PC-9 (cell line): ENCODE measurements around the gene TRIM60. TPM values are rescaled to one million over a fixed set of nuclear protein-coding genes. Genes with fewer than 3 reads are reported as not detected.
"Not testable (repeated sequence)": the region's sequence is repeated elsewhere in the genome, so short reads cannot be mapped to it uniquely, and the experiment has no call there.

Source experiments
- BruUV-seq: library from RNA; stranded (reverse); fragments of 400-500 nt; replicated peaks from 2 replicates; lab custom pipeline; 2021; lab: Mats Ljungman, UMichigan
- CTCF ChIA-PET: fragments of 300-600 bp; sonication (Branson Sonifier 250); formaldehyde crosslinking; loops from one replicate; lab custom pipeline; 2022; ENCODE audit warnings: antibody characterized with exemption; lab: Charles Lee
- POLR2A ChIA-PET: fragments of 300-600 bp; sonication (Branson Sonifier 250); formaldehyde crosslinking; loops from one replicate; lab custom pipeline; 2022; ENCODE audit warnings: antibody characterized with exemption; ENCODE audit not compliant: unreplicated experiment; lab: Charles Lee
- DNase-seq, 2 experiments: peaks; one replicate each; pipeline versions ENCODE4 v3.0.0 to v3.0.0-alpha.2; 2015 to 2022; ENCODE audit warnings: mixed read lengths in 1 of 2
- H2AFZ ChIP-seq: fragments of 200-600 bp; sonication (generic); 2 replicates; pipeline ENCODE4 v1.8.1; 2017; ENCODE audit warnings: antibody characterized with exemption
- H3F3A ChIP-seq: fragments of 200-600 bp; sonication (generic); 2 replicates; pipeline ENCODE4 v1.8.1; 2017; ENCODE audit warnings: antibody characterized with exemption, mild to moderate bottlenecking, low read depth; ENCODE audit not compliant: insufficient read depth
- H3K27ac ChIP-seq: fragments of 200-600 bp; sonication (generic); 2 replicates; pipeline ENCODE4 v1.6.1; 2016; ENCODE audit warnings: mixed run types
- H3K27me3 ChIP-seq: fragments of 200-600 bp; sonication (generic); 2 replicates; pipeline ENCODE4 v1.6.1; 2016; ENCODE audit warnings: low read depth, mixed run types; ENCODE audit not compliant: insufficient read depth
- H3K36me3 ChIP-seq: fragments of 200-600 bp; sonication (generic); 2 replicates; pipeline ENCODE4 v1.6.1; 2016; ENCODE audit warnings: low read depth, mixed run types
- H3K4me1 ChIP-seq: fragments of 200-600 bp; sonication (generic); replicated peaks from 2 replicates; pipeline ENCODE4 v1.6.1; 2016; ENCODE audit warnings: mixed run types; ENCODE audit not compliant: insufficient read depth
- H3K4me2 ChIP-seq: fragments of 200-600 bp; sonication (generic); 2 replicates; pipeline ENCODE4 v1.6.1; 2017; ENCODE audit warnings: mixed run types
- H3K4me3 ChIP-seq: fragments of 200-600 bp; sonication (generic); 2 replicates; pipeline ENCODE4 v1.6.1; 2016; ENCODE audit warnings: mixed run types
- H3K79me2 ChIP-seq: fragments of 200-600 bp; sonication (generic); 2 replicates; pipeline ENCODE4 v1.6.1; 2017; ENCODE audit warnings: low read depth, mixed run types
- H3K9me2 ChIP-seq: fragments of 200-600 bp; sonication (generic); 2 replicates; pipeline ENCODE4 v1.8.1; 2017; ENCODE audit warnings: mild to moderate bottlenecking; ENCODE audit not compliant: insufficient read depth
- H3K9me3 ChIP-seq: fragments of 200-600 bp; sonication (generic); 2 replicates; pipeline ENCODE4 v1.8.1; 2016; ENCODE audit warnings: low read depth; ENCODE audit not compliant: insufficient read depth
- H4K20me1 ChIP-seq: fragments of 200-600 bp; sonication (generic); 2 replicates; pipeline ENCODE4 v1.8.1; 2017; ENCODE audit not compliant: insufficient read depth
- EZH2 ChIP-seq: fragments of 200-600 bp; sonication (generic); IDR thresholded peaks from 2 replicates; pipeline ENCODE4 v1.8.0; 2017; ENCODE audit warnings: antibody characterized with exemption, low read depth
- intact Hi-C: fragments of 100-400 bp; cut with micrococcal nuclease; formaldehyde crosslinking; loops from one replicate; pipeline ENCODE4 v1.10.0; 2022; ENCODE audit not compliant: unreplicated experiment
- total RNA-seq: library from RNA; stranded (reverse); gene quantifications from 2 replicates; pipeline ENCODE4 v1.2.3, GENCODE V29; 2021
- TF ChIP-seq, protein P1 (sequence below): fragments of 200-600 bp; sonication (generic); conservative IDR thresholded peaks from 2 replicates; pipeline ENCODE4 v1.6.1; 2017; ENCODE audit warnings: mixed run types, antibody characterized with exemption, mild to moderate bottlenecking, moderate library complexity

The TRIM60 gene
- total RNA-seq, 1 experiment from 2014 or later: not detected

DNA sequence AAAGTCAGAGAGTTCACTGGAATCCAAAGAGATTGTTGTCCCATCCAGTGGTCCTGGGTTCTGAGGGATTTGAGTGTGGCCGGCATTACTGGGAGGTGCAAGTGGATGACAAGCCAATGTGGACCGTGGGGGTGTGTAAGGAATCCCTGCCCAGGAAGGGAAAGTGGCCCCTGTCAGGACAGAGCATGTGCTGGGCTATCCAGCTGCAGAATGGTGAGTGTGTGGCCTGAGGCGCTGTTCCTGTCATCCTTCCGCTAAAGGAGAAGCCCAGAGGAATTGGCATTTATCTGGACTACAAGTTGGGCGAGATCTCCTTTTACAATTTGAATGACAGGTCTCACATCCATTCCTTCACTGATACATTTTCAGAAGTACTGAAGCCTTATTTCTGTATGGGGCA, 20.4 kb upstream of the TRIM60 start:
- POLR2A ChIA-PET: no interaction called here
- H3K4me3 ChIP-seq: no peak overlapping the region
- BruUV-seq: no TSS peak
- no peak overlapping the region for H2AFZ ChIP-seq
- H3K4me2 ChIP-seq: no peak overlapping the region
- no peak overlapping the region for H3K27ac ChIP-seq
- no peaks in the 10 kb centered on the region for H3K9me3 ChIP-seq
- CTCF ChIA-PET: no interaction called here
- no peaks in the 10 kb centered on the region for H3K4me1 ChIP-seq
- TF ChIP-seq, protein P1, sequence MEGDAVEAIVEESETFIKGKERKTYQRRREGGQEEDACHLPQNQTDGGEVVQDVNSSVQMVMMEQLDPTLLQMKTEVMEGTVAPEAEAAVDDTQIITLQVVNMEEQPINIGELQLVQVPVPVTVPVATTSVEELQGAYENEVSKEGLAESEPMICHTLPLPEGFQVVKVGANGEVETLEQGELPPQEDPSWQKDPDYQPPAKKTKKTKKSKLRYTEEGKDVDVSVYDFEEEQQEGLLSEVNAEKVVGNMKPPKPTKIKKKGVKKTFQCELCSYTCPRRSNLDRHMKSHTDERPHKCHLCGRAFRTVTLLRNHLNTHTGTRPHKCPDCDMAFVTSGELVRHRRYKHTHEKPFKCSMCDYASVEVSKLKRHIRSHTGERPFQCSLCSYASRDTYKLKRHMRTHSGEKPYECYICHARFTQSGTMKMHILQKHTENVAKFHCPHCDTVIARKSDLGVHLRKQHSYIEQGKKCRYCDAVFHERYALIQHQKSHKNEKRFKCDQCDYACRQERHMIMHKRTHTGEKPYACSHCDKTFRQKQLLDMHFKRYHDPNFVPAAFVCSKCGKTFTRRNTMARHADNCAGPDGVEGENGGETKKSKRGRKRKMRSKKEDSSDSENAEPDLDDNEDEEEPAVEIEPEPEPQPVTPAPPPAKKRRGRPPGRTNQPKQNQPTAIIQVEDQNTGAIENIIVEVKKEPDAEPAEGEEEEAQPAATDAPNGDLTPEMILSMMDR: no peak
- no peak for TF ChIP-seq EZH2
- H3K36me3 ChIP-seq: no peaks in the 10 kb centered on the region
- H4K20me1 ChIP-seq: no peaks in the 10 kb centered on the region
- no peaks in the 10 kb centered on the region for H3K27me3 ChIP-seq
- DNase-seq: no peak
- no peaks in the 10 kb centered on the region for H3K9me2 ChIP-seq
- H3K79me2 ChIP-seq: no peaks in the 10 kb centered on the region
- intact Hi-C loops: no loop called here
- H3F3A ChIP-seq: no peaks in the 10 kb centered on the region

DNA sequence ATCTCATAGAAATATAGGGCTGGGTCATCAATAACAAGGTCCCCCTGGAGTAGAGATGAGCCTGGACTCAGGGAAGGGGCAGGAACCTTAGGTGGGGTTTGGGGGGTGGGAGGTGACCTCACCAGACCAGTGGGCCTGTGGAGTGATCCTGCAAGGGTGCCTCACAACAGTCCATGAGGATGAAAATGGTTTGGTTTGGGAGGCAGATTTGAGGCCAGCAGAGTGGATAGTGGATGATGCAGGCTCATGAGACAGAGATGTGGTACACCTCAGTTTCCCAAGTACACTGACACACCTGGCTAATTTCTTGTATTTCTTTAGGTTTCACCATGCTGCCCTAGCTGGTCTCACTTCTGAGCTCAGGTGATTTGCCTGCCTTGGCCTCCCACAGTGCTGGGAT, 18.1 kb upstream of the TRIM60 start:
- H3K36me3 ChIP-seq: no peaks in the 10 kb centered on the region
- ChIA-PET POLR2A (no interaction called here), CTCF (no interaction called here)
- H3K27me3 ChIP-seq: no peaks in the 10 kb centered on the region
- no peak overlapping the region for H2AFZ ChIP-seq
- BruUV-seq: no TSS peak
- intact Hi-C loops: no loop called here
- H4K20me1 ChIP-seq: no peaks in the 10 kb centered on the region
- no peak for DNase-seq
- no peaks in the 10 kb centered on the region for H3K9me2 ChIP-seq
- H3K4me3 ChIP-seq: no peak overlapping the region
- H3K4me2 ChIP-seq: no peak overlapping the region
- no peak overlapping the region for H3K27ac ChIP-seq
- H3K9me3 ChIP-seq: no peaks in the 10 kb centered on the region
- H3F3A ChIP-seq: no peaks in the 10 kb centered on the region
- no peaks in the 10 kb centered on the region for H3K4me1 ChIP-seq
- H3K79me2 ChIP-seq: no peaks in the 10 kb centered on the region
- no peak for TF ChIP-seq EZH2
- TF ChIP-seq, protein P1: no peak

DNA sequence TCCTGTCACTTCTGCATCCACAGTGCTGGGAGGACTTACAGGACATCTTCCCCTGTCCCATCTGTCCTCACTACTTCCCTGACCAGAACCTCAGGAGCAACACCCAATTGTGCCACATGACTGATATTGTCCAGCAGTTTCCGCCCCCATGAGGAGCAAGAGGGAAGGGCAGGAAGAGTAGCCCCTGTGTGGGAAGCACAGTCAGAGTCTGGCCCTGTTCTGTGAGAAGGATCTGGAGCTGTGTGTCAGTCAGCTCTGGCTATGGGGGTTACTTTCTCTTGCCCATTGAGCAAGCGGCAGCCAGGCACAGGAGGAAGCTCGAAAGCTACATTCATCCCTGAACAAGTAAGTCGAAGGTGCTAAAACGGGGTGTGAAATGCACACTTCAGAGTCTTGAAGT, 14.8 kb upstream of the TRIM60 start:
- H3K27ac ChIP-seq: no peak overlapping the region
- H3K27me3 ChIP-seq: no peaks in the 10 kb centered on the region
- H3K4me2 ChIP-seq: no peak overlapping the region
- TF ChIP-seq, protein P1: no peak
- no TSS peak for BruUV-seq
- H3K36me3 ChIP-seq: no peaks in the 10 kb centered on the region
- intact Hi-C loops: no loop called here
- H3K9me2 ChIP-seq: no peaks in the 10 kb centered on the region
- no peaks in the 10 kb centered on the region for H3K9me3 ChIP-seq
- POLR2A ChIA-PET: interaction anchor here (0.5 kb wide), 1 partner anchor 1107 kb away, joined by 5 read pairs; no protein-coding TSS in a partner anchor
- H3K4me1 ChIP-seq: no peaks in the 10 kb centered on the region
- CTCF ChIA-PET: no interaction called here
- DNase-seq: peak in 1 of 2 experiments; percentile 9
- no peak overlapping the region for H2AFZ ChIP-seq
- H3K4me3 ChIP-seq: no peak overlapping the region
- H3F3A ChIP-seq: no peaks in the 10 kb centered on the region
- H3K79me2 ChIP-seq: no peaks in the 10 kb centered on the region
- H4K20me1 ChIP-seq: no peaks in the 10 kb centered on the region

DNA sequence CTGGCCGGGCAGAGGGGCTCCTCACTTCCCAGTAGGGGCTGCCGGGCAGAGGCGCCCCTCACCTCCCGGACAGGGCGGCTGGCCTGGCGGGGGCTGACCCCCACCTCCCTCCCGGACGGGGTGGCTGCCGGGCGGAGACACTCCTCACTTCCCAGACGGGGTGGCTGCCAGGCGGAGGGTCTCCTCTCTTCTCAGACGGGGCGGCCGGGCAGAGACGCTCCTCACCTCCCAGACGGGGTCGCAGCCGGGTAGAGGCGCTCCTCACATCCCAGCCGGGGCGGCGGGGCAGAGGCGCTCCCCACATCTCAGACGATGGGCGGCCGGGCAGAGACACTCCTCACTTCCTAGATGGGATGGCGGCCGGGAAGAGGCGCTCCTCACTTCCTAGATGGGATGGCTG, 11.8 kb upstream of the TRIM60 start:
- H3K36me3 ChIP-seq, BruUV-seq, intact Hi-C loops, H3K9me3 ChIP-seq, H3F3A ChIP-seq, H3K9me2 ChIP-seq, H3K27me3 ChIP-seq, H2AFZ ChIP-seq, POLR2A ChIA-PET, DNase-seq, H3K4me3 ChIP-seq, H3K79me2 ChIP-seq, H3K4me1 ChIP-seq, H3K4me2 ChIP-seq, CTCF ChIA-PET, H3K27ac ChIP-seq, H4K20me1 ChIP-seq: not testable (repeated sequence)

DNA sequence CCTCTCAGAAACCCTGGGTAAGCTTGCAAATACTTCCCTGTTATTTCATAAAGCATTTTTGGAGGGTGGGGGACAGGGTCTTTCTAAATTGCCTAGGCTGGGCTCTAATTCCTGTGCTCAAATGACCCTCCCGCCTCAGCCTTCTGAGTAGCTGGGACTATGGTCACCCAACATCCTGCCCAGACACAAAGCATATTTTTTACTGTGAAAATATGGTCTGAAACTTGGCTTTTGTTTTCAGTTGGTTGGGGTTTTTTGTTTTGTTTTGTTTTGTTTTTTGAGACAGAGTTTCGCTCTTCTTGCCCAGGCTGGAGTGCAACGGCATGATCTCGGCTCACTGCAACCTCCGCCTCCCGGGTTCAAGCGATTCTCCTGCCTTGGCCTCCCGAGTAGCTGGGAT, 6.0 kb upstream of the TRIM60 start:
- H3K27me3 ChIP-seq, H3K4me1 ChIP-seq, intact Hi-C loops, H4K20me1 ChIP-seq, H3K79me2 ChIP-seq, H3K4me3 ChIP-seq, H3K27ac ChIP-seq, DNase-seq, H3K4me2 ChIP-seq, H3K36me3 ChIP-seq, H2AFZ ChIP-seq, CTCF ChIA-PET, H3K9me2 ChIP-seq, H3F3A ChIP-seq, POLR2A ChIA-PET, BruUV-seq, H3K9me3 ChIP-seq: not testable (repeated sequence)
